ENCODE results near the gene INTS11. TPM values are rescaled to one million over a fixed set of nuclear protein-coding genes. Genes with fewer than 3 reads are reported as not detected.

INTS11 gene
- total and polyA plus RNA-seq, 2 of the 8 experiments (the other 6 are each of a cell fraction or from before 2014, with no cell fraction given), result 113 to 243 TPM

GRCh38 chr1:1299686-1300351 is 24.6 kb downstream of the INTS11 start:
- Histone ChIP-seq H3K56ac (replicated peaks; ENCODE audit: insufficient read length, low read depth, low read length) (no peak overlapping the region), H4K8ac (ENCODE audit: extremely low read depth, insufficient read depth, low read length) (no peak overlapping the region; the same call in 1 of the 2 replicates), H3K9me3 (ENCODE audit: insufficient read depth in 2 of 2, low read depth in 1 of 2, low read length in 1 of 2) (no peaks in the 10 kb centered on the region), H2AK5ac (ENCODE audit: low read depth, low read length) (no peak overlapping the region), H4K91ac (replicated peaks; ENCODE audit: insufficient read length, low read length) (no peak overlapping the region), H3K4me3 (ENCODE audit: extremely low read depth in 1 of 4, insufficient read depth in 2 of 4, low read depth in 3 of 4, low read length in 4 of 4) (no peak overlapping the region), H3K23me2 (ENCODE audit: low read depth, low read length) (no peaks in the 10 kb centered on the region), H2BK15ac (ENCODE audit: low read length) (no peak overlapping the region), H2BK5ac (ENCODE audit: low read depth, low read length) (no peak overlapping the region), H2BK12ac (ENCODE audit: low read depth, low read length) (no peak overlapping the region), H3K4me1 (replicated peaks in 1 of 4; ENCODE audit: control insufficient read depth in 3 of 4, insufficient read depth in 4 of 4, low read length in 3 of 4) (peaks cover 0 to 10% (median 6%) of the 10 kb centered on the region in 4 experiments; a peak in 5 of 7 replicates), H3K18ac (ENCODE audit: extremely low read depth, low read length) (no peak overlapping the region), H3K27me3 (replicated peaks in 1 of 4; ENCODE audit: control insufficient read depth in 3 of 4, extremely low read depth in 1 of 4, insufficient read depth in 3 of 4, low read length in 3 of 4) (no peaks in the 10 kb centered on the region), H3K4me2 (ENCODE audit: insufficient read depth in 1 of 2, low read depth in 2 of 2, low read length in 2 of 2) (no peak overlapping the region), H4K20me1 (replicated peaks in 1 of 2; ENCODE audit: control insufficient read depth in 1 of 2, insufficient read depth in 2 of 2, low read length in 2 of 2) (peaks cover 5 to 18% of the 10 kb centered on the region in 2 experiments), H2BK20ac (ENCODE audit: low read length) (no peak overlapping the region), H2BK120ac (replicated peaks; ENCODE audit: low read depth, low read length) (no peak overlapping the region), H3K36me3 (ENCODE audit: control insufficient read depth in 2 of 4, insufficient read depth in 4 of 4, low read length in 3 of 4) (peaks cover 0 to 4% (median 0%) of the 10 kb centered on the region in 4 experiments; a peak in 1 of 8 replicates), H3K23ac (ENCODE audit: insufficient read length) (no peak overlapping the region), H3K14ac (ENCODE audit: insufficient read length) (no peak overlapping the region), H3K4ac (replicated peaks; ENCODE audit: insufficient read length, low read depth, low read length) (no peak overlapping the region), H4K5ac (ENCODE audit: insufficient read length, low read depth, low read length) (no peak overlapping the region), H2AFZ (ENCODE audit: low read length) (no peak overlapping the region), H3K79me2 (ENCODE audit: control insufficient read depth in 1 of 2, insufficient read depth in 2 of 2, low read length in 2 of 2) (no peaks in the 10 kb centered on the region), H3K79me1 (ENCODE audit: low read depth, low read length) (no peaks in the 10 kb centered on the region), H3K9ac (replicated peaks in 1 of 4; ENCODE audit: extremely low read depth in 1 of 4, low read depth in 3 of 4, low read length in 3 of 4) (no peak overlapping the region), H3K27ac (ENCODE audit: low read depth, low read length) (no peak overlapping the region)
- DNase-seq (ENCODE audit: low read depth in 1 of 2, low spot score in 2 of 2), result no peak
- no peak for FAIRE-seq
- CTCF ChIA-PET (ENCODE audit: partially characterized antibody), result interaction anchor here (0.6 to 2.7 kb wide), 27 partner anchors 9 to 321 kb away, joined by 3 to 15 read pairs (median 3); no protein-coding TSS in a partner anchor
- WGBS, 2 experiments (ENCODE audit: extremely low coverage in 1 of 2, insufficient coverage in 1 of 2, insufficient read length in 1 of 2, insufficient replicate concordance in 2 of 2, low coverage in 1 of 2, low lambda C conversion rate in 2 of 2, missing lambda C conversion rate in 1 of 2), result 83% methylated on average over 21 of the region's 22 CpGs; no CpG with 5 or more reads in 1 of the 2 experiments
- POLR2A ChIA-PET (ENCODE audit: partially characterized antibody), result interaction anchor here (0.7 to 1.9 kb wide), 4 partner anchors 8 to 33 kb away, joined by 3 to 7 read pairs (median 4); no protein-coding TSS in a partner anchor
- TF ChIP-seq TAF1 (IDR thresholded peaks at IDR 0.05; ENCODE audit: low read depth, low read length), result no peak
- TF ChIP-seq GABPA (IDR thresholded peaks at IDR 0.05; ENCODE audit: borderline replicate concordance, insufficient read depth, low read length), result peak; percentile 30; the same call in 1 of the 2 replicates
- TF ChIP-seq RAD21 (IDR thresholded peaks at IDR 0.05 in 1 of 2, conservative IDR thresholded peaks at IDR 0.05 in 1 of 2; ENCODE audit: low read depth in 2 of 2, low read length in 2 of 2), result peak; percentile 14 to 34; a peak in 2 of 4 replicates
- TF ChIP-seq CTCF (IDR thresholded peaks at IDR 0.05; ENCODE audit: control extremely low read depth in 1 of 3, insufficient read depth in 1 of 3, low read depth in 1 of 3, low read length in 3 of 3), result peak in 2 of 3 experiments; percentile 56 to 72; a peak in 3 of 4 replicates

All from H1 (cell line).